ENCODE data around the gene SFT2D3.
A peak's percentile ranks its signal among the peaks of the same experiment; 100 is the strongest.

SFT2D3 gene

GRCh38 chr2:127681976-127682857 is 19.1 kb upstream of the SFT2D3 start:
- DNase-seq (ENCODE audit: low read depth), result no peak

- DNase-seq (ENCODE audit: low read depth), result no peak
Observed at GRCh38 chr2:127683056-127683455, 18.2 kb upstream of the SFT2D3 start.

GRCh38 chr2:127683757-127684156 is 17.5 kb upstream of the SFT2D3 start:
- no peak for DNase-seq (ENCODE audit: low read depth)

- no peak for DNase-seq (ENCODE audit: low read depth)
Observed at GRCh38 chr2:127685410-127686080, 15.8 kb upstream of the SFT2D3 start.

- no peak for DNase-seq (ENCODE audit: low read depth)
Observed at GRCh38 chr2:127688405-127688804, 12.9 kb upstream of the SFT2D3 start.

GRCh38 chr2:127690696-127691095 is 10.6 kb upstream of the SFT2D3 start:
- no peak for DNase-seq (ENCODE audit: low read depth)

- DNase-seq (ENCODE audit: low read depth), result no peak
Observed at GRCh38 chr2:127694986-127695385, 6.3 kb upstream of the SFT2D3 start.

- no peak for DNase-seq (ENCODE audit: low read depth)
Observed at GRCh38 chr2:127695491-127696472, 5.5 kb upstream of the SFT2D3 start.

- no peak for DNase-seq (ENCODE audit: low read depth)
Observed at GRCh38 chr2:127697482-127698180, 3.7 kb upstream of the SFT2D3 start.

GRCh38 chr2:127698553-127699355 is 2.5 kb upstream of the SFT2D3 start:
- DNase-seq (ENCODE audit: low read depth), result no peak

GRCh38 chr2:127700527-127701192 is 637 bp upstream of the SFT2D3 start:
- peak; percentile 32 for DNase-seq (ENCODE audit: low read depth)

GRCh38 chr2:127701651-127702394 is 526 bp downstream of the SFT2D3 start:
- peak; percentile 36 for DNase-seq (ENCODE audit: low read depth)

GRCh38 chr2:127702395-127703009 is 1.2 kb downstream of the SFT2D3 start:
- DNase-seq (ENCODE audit: low read depth), result no peak

- DNase-seq (ENCODE audit: low read depth), result no peak
Observed at GRCh38 chr2:127703282-127703681, 2.0 kb downstream of the SFT2D3 start.

- no peak for DNase-seq (ENCODE audit: low read depth)
Observed at GRCh38 chr2:127704641-127705390, 3.5 kb downstream of the SFT2D3 start.

GRCh38 chr2:127705391-127706065 is 4.2 kb downstream of the SFT2D3 start:
- no peak for DNase-seq (ENCODE audit: low read depth)

- DNase-seq (ENCODE audit: low read depth), result no peak
Observed at GRCh38 chr2:127706215-127706990, 5.1 kb downstream of the SFT2D3 start.

Measured in CMK (cell line).